ENCODE measurements around the gene COL20A1.

COL20A1 gene

GRCh38 chr20:63278661-63279060 lies 14.3 kb upstream of the COL20A1 start:
- DNase-seq: no peak

GRCh38 chr20:63279931-63280330 lies 13.1 kb upstream of the COL20A1 start:
- DNase-seq: no peak

- DNase-seq: no peak
Measured at GRCh38 chr20:63280371-63280770, 12.6 kb upstream of the COL20A1 start.

GRCh38 chr20:63280929-63281545 lies 11.9 kb upstream of the COL20A1 start:
- DNase-seq: no peak

GRCh38 chr20:63281742-63282665 lies 11.0 kb upstream of the COL20A1 start:
- DNase-seq: no peak

GRCh38 chr20:63282946-63283345 lies 10.0 kb upstream of the COL20A1 start:
- DNase-seq: no peak

- no peak for DNase-seq
Measured at GRCh38 chr20:63283397-63284082, 9.4 kb upstream of the COL20A1 start.

- DNase-seq: no peak
Measured at GRCh38 chr20:63284083-63284440, 8.9 kb upstream of the COL20A1 start.

- no peak for DNase-seq
Measured at GRCh38 chr20:63284544-63284949, 8.4 kb upstream of the COL20A1 start.

- no peak for DNase-seq
Measured at GRCh38 chr20:63284981-63285524, 7.9 kb upstream of the COL20A1 start.

GRCh38 chr20:63285636-63286615 lies 7.1 kb upstream of the COL20A1 start:
- no peak for DNase-seq

GRCh38 chr20:63286781-63287696 lies 5.9 kb upstream of the COL20A1 start:
- DNase-seq: no peak

- DNase-seq: no peak
Measured at GRCh38 chr20:63287697-63288580, 5.0 kb upstream of the COL20A1 start.

- no peak for DNase-seq
Measured at GRCh38 chr20:63288581-63289251, 4.3 kb upstream of the COL20A1 start.

- no peak for DNase-seq
Measured at GRCh38 chr20:63289311-63290135, 3.5 kb upstream of the COL20A1 start.

- no peak for DNase-seq
Measured at GRCh38 chr20:63290136-63290676, 2.8 kb upstream of the COL20A1 start.

- peak; percentile 70 for DNase-seq
Measured at GRCh38 chr20:63290677-63291472, 2.1 kb upstream of the COL20A1 start.
